HG03460 (cell line): Measurements from ENCODE around the gene MEIS3.
"Not testable (repeated sequence)": the region's sequence is repeated elsewhere in the genome, so short reads cannot be mapped to it uniquely, and the experiment has no call there.

Experiments
- ATAC-seq: cut with Tn5 transposase; IDR thresholded peaks from one replicate; pipeline ENCODE4 v1.9.1; 2021; ENCODE audit not compliant: unreplicated experiment

MEIS3 gene

GRCh38 chr19:47365455-47365854 lies 53.9 kb downstream of the MEIS3 start:
- ATAC-seq, result not testable (repeated sequence)

- no peak for ATAC-seq
Measured at GRCh38 chr19:47363758-47364531, 55.4 kb downstream of the MEIS3 start.

GRCh38 chr19:47362321-47362720 lies 57.0 kb downstream of the MEIS3 start:
- no peak for ATAC-seq

DNA sequence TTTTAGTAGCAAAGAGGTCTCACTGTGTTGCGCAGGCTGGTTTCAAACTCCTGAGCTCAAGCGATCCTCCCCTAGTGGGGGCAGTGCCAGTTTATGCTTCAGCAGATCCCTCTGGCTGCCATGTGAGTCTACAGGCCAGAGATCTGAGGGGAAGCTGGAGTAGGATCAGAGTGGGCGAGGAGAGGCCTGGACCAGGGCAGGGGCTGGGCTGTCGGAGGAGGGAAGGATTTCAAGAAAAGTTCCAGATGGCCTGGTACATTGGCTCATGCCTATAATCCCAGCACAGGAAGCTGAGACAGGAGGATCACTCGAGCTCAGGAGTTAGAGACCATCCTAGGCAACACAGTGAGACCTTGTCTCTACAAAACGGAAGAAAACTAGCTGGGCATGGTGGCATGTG lies 60.4 kb downstream of the MEIS3 start:
- no peak for ATAC-seq

GRCh38 chr19:47357788-47358680 lies 61.3 kb downstream of the MEIS3 start:
- ATAC-seq, result no peak

DNA sequence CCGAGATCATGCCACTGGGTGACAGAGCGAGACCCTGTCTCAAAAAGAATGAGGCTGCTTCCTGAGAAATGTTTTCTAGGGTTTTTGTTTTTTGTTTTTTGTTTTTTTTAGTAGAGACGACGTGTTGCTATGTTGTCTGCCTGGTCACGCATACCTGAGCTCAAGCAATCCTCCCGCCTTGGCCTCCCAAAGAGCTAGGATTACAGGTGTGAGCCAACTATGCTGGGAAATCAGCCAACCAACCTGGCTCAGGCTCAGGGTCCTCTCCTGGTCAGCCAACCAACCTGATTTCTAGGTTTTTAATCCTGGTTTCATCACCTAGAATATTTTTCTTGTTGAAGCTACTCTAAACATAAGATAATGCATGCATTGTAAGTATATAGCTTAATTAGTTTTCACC lies 62.4 kb downstream of the MEIS3 start:
- ATAC-seq, result no peak

- ATAC-seq, result no peak
Measured at GRCh38 chr19:47353307-47353712, 66.0 kb downstream of the MEIS3 start.
